Stimulated activated CD8-positive, alpha-beta memory T cell treated with anti-CD3 and anti-CD28 coated beads, Interleukin-2, amount 100 ng/mL, for 48 hours (primary cell): ENCODE results near the gene NUBP2.
"Not testable (repeated sequence)": the region's sequence is repeated elsewhere in the genome, so short reads cannot be mapped to it uniquely, and the experiment has no call there.

Experiments used
- DNase-seq, 2 donors: peaks; one replicate each; pipeline ENCODE4 v3.0.0-alpha.2; 2020; ENCODE audit warnings: low read depth in 2 of 2

Gene NUBP2

DNA sequence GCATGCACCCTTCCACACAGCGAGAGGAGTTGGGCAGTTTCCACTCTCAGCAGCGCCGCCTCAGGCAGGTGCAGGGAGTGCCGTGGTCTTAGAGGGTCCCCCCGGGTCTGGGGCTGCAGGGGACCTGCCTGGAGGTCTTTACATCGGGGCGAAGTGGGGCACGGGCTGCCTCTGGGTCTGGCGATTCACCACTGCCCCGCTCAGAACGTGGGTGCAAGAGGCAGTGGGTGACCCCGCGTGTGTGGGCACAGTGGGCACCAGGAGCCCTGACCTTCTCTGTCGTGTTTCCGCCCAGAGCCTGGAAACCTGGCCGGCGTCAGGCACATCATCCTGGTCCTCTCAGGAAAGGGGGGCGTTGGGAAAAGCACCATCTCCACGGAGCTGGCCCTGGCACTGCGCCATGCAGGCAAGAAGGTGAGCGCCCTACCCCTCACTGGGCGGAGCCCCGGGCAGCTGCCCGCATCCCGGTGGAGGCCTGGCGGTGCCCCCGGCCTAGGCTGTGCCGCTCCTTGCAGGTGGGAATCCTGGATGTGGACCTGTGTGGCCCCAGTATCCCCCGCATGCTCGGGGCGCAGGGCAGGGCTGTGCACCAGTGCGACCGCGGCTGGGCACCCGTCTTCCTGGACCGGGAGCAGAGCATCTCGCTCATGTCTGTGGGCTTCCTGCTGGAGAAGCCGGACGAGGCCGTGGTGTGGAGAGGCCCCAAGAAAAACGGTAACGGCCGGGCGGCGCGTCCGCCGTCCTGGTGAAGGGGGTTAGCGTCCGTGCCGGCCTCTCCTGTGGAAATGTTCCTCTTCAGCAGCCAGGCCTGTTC lies 3.7 kb downstream of the NUBP2 start:
- no peak for DNase-seq

DNA sequence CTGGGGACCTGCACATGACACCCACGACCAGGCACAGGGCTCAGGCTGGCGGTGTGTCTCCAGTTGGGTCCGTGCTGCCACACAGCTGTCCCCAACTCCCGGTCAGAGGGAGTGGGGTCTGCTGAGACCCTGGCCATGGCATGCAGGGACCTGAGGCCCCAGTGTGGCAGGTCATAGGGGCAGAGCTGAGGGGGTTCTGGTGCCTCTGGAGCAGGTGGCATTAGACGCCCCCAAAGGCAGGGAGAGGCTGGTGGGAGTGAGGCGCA lies 4.2 kb downstream of the NUBP2 start:
- DNase-seq: no peak

DNA sequence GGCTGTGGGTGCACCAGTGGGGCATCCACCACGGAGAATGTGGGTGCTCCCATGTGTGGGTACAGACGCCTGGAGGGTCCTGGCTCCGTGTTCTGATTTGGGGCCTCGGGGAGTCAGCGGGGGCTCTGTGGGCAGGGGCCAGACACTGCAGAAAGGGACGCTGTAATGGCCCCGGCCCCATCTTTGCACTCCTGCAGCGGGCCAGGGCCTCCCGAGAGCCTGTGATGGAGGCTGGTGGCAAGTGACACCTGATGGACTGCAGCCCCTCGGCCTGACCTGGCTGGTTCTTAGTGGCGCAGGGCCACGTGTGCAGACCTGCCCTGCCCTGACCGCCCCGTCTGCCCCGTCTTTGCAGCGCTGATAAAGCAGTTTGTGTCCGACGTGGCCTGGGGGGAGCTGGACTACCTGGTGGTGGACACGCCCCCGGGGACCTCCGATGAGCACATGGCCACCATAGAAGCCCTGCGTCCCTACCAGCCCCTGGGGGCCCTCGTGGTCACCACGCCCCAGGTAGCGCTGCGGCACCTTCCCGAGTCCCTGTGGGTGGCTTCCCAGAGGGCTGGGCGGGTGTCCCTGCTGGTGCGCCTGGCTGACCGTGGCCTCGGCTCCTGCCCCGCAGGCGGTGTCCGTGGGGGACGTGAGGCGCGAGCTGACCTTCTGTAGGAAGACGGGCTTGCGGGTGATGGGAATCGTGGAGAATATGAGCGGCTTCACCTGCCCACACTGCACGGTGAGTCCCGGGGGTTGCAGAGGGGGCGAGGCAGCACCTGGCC lies 4.7 kb downstream of the NUBP2 start:
- no peak for DNase-seq

DNA sequence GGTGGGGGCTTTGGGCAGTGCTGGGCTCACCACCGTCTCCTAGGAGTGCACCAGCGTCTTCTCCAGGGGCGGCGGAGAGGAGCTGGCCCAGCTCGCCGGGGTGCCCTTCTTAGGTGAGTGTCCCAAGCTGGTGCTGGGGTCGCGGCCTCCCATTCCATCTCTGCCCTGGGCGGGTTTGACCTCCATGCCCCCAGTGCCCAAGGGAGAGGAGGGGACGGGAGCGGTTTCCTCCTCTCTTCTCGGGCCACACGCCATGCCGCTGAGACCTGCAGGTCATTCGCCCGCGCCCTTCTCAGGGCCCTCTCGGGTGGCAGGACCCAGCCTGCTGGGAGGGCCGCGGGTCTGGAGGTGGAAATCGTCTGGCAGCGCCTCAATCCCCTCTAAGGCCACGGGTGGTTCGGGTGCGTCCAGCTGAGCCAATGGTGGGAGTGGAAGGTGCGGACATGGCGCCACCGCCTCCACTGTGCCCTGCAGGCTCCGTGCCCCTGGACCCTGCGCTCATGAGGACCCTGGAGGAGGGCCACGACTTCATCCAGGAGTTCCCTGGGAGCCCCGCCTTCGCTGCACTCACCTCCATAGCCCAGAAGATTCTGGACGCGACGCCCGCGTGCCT lies 5.4 kb downstream of the NUBP2 start:
- DNase-seq: no peak

DNA sequence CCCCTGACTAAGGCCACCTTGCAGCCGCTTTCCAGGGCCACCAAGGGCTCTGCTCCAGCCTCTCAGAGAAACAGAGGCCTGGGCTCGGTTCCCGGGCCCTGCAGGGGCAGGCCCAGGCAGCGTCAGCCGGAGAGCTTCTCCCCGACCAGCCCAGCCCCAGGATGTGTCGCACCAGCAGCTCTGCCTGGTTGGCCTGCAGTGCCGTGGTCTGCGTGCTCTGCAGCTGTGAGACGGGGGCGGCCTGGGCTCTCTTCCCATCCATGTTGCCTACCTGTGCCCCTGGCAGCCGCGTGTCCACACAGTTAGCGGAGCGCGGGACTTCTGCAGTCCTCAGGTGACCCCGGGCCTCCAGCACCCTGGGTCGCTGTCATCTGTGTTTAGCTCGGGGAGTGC lies 5.9 kb downstream of the NUBP2 start:
- DNase-seq: no peak

DNA sequence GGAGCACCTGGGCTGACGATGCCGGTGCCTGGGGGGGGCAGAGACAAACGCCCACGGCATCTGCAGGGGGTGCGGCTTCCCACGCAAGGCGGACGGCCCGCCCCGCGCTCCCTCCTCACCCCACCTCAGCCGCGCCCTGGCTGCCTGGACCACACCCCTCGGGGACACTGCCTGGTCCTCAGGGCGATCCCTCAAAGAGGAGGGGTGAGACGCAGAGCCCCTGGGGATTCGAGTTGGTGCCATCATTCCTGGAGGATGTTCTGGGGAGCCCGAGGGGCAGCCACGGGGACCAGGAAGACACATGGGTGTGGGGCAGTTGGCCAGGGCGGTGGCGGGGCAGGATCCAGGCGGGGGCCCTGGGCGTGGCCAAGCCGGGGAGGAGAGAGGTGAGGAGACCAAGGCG lies 6.9 kb downstream of the NUBP2 start:
- DNase-seq: no peak

DNA sequence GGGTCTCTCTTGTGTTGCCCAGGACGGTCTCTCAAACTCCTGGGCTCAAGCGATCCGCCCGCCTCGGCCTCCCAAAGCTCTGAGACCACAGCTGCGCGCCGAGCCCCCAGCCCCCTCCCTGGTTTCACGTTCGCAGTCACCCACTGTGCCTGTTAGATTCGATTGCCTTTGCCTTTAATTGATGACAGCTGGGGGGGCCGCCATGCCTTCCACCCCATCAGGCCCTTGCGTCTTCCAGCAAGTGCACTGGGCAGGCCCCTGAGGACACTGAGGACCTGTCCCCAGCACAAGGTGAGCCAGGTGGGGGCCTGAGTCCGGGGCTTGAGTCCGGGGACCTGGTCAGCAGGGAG lies 7.5 kb downstream of the NUBP2 start:
- no peak for DNase-seq

DNA sequence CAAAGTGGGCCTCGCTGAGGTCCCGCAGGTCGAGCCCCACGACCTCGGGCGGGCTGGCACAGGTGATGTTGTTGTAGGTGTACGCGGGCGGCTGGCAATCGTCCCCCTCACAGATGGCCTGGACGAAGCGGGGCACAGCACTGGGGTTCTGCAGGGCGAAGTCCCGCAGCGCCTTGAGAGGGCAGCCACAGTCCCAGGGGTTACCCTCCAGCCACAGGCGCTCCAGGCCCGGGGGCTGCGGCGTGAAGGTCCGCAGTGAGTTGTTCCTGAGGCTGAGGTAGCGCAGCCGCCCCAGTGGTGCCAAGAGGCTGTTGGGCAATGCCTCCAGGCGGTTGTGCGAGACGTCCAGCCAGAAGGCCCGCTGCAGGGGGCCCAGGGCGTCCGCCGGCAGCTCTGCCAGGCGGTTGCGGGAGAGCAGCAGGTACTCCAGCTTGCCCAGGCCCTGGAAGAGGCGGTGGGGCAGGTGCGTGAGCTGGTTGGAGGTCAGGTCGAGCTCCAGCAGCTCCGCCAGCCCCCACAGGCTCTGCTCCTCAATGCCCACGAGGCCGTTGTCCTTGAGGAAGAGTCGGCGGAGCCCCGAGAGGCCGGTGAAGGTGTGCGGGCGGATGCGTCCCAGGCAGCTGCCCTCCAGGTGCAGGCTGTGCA lies 8.0 kb downstream of the NUBP2 start:
- DNase-seq: no peak

DNA sequence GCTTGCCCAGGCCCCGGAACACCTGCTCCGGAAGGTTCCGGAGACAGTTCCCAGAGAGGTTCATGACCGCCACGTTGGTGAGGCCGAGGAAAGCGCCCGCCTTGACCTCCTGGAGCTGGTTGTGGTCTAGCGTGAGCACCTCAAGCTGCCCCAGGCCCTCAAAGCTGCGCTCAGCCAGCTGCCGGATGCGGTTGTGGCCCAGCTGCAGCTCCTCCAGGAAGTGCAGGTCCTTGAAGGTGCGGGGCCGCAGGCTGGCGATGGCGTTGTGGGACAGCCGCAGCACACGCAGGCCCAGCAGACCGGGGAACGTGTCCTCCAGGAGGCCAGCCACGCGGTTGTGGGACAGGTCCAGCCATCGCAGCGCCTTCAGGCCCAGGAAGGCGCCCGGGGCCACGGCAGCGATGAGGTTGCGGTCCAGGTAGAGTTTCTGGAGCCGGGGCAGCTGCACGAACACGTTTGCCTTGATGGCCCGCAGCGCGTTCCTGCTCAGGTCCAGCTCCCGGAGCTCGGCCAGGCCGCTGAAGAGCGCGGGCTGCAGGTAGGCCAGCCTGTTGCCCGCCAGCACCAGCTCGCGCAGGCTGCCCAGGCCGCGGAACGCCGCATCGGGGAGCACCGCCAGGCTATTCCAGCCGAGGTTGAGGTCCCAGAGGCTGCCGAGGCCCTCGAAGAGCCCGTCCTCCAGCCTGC lies 8.6 kb downstream of the NUBP2 start:
- no peak for DNase-seq

DNA sequence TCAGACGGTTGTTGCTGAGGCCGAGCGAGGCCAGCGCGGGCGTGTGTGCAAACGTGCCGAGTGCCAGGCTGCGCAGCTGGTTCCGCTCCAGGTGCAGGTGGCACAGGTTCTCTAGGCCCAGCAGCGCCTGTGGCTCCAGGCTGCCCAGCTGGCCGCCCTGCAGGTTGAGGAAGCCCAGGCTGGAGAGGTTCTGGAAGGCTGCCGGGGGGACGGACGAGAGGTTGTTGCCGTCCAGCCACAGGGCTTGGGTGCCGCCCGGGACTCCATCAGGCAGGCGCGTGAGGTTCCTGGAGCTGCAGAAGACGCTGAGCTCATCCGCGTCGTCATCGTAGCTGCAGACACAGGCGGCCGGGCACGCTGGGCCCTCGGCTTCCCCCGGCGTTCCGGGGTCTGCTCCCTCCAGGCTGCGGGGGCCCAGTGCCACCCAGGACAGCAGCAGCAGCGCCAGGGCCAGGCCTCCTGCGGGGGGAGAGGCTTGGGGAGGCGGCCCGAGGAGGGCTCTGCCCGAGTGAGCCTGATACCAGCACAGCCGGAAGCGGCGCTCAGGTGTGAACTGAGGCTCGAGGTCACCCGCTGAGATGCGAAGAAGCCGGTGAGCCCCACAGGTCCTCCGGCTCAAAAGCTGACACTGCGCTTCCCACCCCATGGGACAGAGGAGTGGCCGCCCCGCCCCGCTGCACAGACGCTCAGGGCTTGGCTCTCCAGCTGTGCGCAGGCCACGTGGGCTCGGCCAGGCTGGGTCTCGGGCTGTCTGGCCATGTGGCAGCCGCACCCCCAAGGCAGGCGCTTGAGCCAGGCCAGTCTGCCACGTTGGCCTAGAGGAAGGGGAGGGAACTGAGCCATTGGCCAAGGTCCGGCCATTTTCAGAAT lies 9.4 kb downstream of the NUBP2 start:
- no peak for DNase-seq

DNA sequence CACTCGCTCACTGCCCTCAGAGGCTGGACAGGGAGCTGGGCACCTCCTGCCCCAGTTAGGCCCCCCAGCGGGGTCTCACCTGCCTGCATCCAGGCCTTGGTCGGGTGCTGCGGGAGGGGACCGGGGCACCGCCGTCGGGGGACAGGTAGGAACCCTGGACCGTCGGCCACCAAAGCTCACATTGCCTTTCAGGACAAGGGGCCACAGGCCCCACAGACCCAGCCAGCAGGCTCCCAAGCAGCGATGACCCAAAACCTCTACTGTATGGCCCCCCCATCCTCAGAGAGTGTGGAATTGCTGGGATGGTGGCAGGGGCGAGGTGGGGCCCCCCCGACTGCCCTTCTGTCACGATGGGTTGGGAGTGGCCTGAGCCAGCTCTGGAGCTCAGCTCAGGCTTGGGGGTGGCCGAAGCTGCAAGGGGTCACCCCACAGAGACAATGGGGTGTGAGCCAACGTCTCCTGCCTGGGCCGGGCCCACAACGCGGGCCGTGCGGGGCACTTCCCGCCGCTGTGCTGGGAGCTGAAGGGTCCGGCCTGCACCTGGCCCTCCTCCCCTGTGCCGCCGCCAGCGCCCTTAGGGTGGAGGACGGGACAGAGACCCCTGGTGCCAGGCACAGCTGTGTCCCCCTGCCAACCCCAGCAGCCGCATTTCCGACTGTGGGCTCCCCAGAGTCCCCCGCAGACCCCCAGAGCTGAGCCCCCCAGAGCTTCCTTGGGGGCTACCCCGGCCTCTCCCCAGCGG lies 10.2 kb downstream of the NUBP2 start:
- no peak for DNase-seq

DNA sequence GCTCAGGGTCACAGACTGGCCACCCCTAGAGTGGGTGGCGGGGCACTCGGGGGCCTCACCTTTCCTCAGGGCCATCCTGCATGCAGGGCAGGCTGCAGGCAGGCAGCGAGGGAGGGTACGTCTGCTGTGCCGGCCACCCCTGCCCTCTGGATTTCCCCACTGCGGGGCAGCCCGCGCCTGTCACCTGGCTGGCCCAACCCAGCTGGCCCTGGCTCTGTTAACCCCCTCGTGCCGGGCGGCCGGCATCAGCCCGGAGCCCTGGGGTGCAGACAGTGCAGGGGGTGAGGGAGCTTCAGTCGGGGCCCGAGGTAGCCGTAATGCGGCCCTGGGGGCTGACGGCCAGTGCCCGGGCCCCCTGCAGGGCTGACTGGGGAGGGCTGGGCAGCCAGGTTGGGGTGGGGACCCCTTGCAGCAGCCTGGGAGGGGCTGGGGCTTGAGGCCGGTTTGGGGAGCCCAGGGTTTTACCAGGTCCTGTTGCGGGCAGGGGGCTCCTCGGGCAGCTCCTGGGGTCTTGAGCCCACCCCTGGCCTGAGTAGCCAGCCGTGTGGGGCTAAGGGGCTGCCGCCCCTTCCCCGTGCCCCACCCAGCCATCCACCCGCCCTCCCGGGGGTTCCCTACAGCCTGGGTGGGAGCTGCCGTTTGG lies 10.9 kb downstream of the NUBP2 start, which contains the start of gene IGFALS:
Gene IGFALS (minus strand): TSS at position 128 of the 643 bp plus-strand sequence. CDS start 53 bp downstream, at position 75.
- no peak for DNase-seq

DNA sequence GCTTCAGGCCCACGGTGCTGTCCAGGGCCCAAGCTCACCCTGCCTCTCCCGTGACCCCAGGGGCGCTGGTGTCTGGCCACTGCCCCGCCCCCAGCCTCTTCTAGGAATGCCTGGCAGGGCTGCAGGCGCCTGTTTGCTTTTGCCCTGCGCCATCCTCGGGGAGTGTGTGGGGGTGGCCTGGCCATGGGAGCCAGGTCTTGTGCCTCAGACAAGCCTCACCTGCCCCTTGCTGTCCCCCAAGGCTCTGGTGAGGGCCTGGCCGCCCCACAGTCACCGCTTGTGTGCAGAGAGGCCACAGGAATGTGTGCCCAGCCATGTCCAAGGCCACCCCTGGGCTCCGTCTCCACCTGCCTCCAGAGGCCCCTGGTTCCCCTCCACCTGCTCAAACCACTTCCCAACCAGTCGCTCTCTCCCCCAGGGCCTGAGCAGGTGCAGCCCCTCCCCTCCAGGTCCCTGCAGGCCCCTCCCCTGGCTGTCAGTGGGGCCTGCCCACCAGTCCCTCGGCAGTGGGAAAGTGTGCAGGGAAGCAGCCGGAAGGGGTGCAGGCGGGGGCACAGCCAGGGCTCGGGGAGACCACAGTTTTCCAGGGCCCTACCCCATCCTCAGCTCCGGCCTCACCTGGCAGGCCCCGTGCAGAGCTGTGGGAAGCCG lies 11.6 kb downstream of the NUBP2 start:
- DNase-seq: no peak

DNA sequence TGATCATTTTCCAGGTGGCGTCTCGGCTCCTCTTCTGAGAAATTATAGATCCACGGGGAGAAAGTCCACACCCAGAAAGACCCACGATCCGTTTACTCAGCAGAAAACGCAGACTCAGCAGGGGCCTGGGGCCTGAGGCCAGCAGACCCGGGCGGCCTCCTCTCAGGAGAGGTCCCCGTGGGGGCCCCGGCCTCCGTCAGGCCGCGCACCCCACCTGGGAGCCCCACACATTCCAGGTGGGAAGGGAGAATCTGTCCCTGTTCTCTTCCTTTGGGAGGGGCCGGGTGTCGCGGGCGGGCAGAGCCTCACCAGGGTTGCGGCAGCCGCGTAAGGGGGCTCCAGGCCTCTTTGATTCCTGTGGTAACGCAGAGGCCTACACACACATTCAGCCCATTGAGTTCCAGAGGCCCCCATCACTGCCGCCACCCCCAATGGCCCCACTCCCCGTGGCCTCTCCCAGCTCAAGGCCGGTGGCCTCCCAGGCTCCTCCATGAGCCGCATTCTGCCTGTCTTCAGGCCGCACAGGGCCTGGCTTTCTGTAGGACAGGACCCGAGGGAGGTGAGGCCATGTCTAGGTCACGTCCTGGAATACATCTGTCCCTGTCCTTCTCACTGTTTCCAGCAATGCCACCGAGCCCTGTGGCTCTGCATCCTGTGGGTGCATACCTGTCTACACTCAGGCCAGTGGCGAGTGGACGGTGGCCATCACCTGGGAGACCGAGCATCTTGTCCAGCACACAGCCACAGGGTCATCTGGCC lies 12.3 kb downstream of the NUBP2 start:
- no peak for DNase-seq

DNA sequence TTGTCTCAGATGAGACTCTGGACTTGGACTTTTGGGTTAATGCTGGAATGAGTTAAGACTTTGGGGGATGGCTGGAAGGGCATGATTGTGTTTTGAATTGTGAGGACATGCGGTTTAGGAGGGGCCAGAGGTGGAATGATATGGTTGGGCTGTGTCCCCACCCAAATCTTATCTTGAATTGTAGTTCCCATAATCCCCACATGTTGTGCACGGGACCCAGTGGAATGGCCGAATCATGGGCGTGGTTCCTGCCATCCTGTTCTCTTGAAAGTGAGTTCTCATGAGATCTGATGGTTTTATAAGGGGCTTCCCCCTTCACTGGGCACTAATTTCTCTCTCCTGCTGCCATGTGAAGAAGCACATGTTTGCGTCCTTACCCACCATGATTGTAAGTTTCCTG lies 16.5 kb downstream of the NUBP2 start:
- not testable (repeated sequence) for DNase-seq

DNA sequence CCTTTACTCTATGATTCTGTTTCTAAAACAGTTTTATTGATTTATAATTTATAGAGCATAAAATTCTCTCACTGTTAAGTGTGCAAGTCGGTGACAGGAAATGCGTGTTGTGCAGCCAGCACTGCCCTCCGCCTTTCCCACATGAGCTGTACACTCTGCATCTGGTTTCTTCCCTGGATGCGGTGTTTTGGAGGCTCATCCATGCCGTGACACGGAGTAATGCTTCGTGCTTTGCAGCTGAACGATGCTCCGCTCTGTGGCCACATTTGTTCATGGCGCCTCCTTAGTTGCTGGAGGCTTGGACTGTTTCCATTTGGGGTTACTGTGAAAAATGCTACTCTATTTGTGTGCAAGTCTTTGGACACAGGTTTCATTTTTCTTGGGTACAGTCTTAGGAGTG lies 17.9 kb downstream of the NUBP2 start:
- DNase-seq: no peak

DNA sequence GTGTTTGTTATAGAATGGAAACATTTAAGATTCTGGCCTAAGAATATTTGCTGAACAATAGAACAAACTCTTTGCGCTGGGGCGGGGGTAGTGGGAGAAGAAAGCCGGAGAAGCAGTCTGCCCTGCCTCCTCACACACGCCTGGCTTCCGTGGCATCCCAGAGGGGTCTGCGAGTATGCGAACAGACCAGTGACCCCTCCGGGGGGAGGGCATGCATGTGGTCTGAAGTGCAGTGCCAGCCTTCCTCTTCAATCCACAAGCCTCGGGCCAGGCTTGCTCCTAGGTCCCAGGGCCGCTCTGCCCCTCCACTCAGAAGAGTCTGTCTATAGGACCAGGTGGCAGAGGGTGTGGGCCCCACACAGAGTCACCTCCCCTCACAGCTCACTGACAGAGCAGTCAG lies 24.9 kb downstream of the NUBP2 start:
- DNase-seq: no peak

DNA sequence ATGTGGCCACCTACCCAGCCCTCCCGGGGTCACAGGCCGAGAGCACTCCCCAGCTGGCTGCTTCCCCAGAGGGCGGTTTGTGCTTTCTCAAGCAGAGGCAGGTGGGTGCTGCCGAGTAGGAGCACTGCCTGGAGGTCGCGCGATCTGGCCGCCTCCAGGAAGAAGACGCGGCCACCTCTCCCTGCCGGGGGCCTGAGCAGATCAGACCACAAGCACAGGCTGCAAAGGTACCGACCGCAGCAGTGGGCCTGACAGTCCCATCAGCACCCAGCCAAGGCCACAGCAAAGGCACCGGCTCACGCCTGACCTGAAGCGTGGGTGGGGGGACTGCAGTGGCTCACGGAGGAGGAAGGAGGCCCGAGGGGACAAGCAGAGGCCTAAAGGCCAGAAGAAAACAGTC lies 25.9 kb downstream of the NUBP2 start:
- DNase-seq: no peak
